Fibroblast of peridontal ligament (primary cell): ENCODE measurements around the gene ZBTB25.

Experiments used
- DNase-seq: peaks from one replicate; pipeline ENCODE4 v3.0.0-alpha.2; 2010; ENCODE audit errors: extremely low read depth

ZBTB25 gene

GRCh38 chr14:64515053-64515452 is 11.4 kb upstream of the ZBTB25 start:
- no peak for DNase-seq

GRCh38 chr14:64513271-64513670 is 9.6 kb upstream of the ZBTB25 start:
- no peak for DNase-seq

- peak; percentile 83 for DNase-seq
These were observed 7.4 kb upstream of the ZBTB25 start for GRCh38 chr14:64510825-64511671.

- DNase-seq: no peak
These were observed 5.4 kb upstream of the ZBTB25 start for GRCh38 chr14:64509036-64509435.

GRCh38 chr14:64508215-64508776 is 4.7 kb upstream of the ZBTB25 start:
- DNase-seq: no peak

- DNase-seq: peak; percentile 19
These were observed 3.9 kb upstream of the ZBTB25 start for GRCh38 chr14:64507376-64508156.

- DNase-seq: no peak
These were observed 3.1 kb upstream of the ZBTB25 start for GRCh38 chr14:64506721-64507120.

GRCh38 chr14:64504897-64505794 is 1.5 kb upstream of the ZBTB25 start:
- peak; percentile 80 for DNase-seq

- peak; percentile 79 for DNase-seq
These were observed 765 bp upstream of the ZBTB25 start, which contains the start of gene ZBTB1 for GRCh38 chr14:64504310-64504896. Gene ZBTB1 (plus strand): TSS chr14:64504770. CDS start chr14:64521505, 16,735 bp downstream.

GRCh38 chr14:64502887-64503433 is 678 bp downstream of the ZBTB25 start:
- DNase-seq: peak; percentile 28

- DNase-seq: no peak
These were observed 1.2 kb downstream of the ZBTB25 start for GRCh38 chr14:64502456-64502855.

- DNase-seq: peak; percentile 63
These were observed 2.0 kb downstream of the ZBTB25 start for GRCh38 chr14:64501411-64502171.

- DNase-seq: peak; percentile 45
These were observed 3.5 kb downstream of the ZBTB25 start for GRCh38 chr14:64500088-64500487.

- no peak for DNase-seq
These were observed 6.9 kb downstream of the ZBTB25 start for GRCh38 chr14:64496764-64497163.

GRCh38 chr14:64495252-64495651 is 8.4 kb downstream of the ZBTB25 start:
- DNase-seq: no peak

GRCh38 chr14:64493455-64493854 is 10.2 kb downstream of the ZBTB25 start:
- no peak for DNase-seq

- no peak for DNase-seq
These were observed 12.0 kb downstream of the ZBTB25 start for GRCh38 chr14:64491637-64492036.

GRCh38 chr14:64488590-64489099 is 15.0 kb downstream of the ZBTB25 start:
- DNase-seq: no peak

GRCh38 chr14:64478634-64479250 is 24.9 kb downstream of the ZBTB25 start:
- DNase-seq: peak; percentile 52
